Stimulated activated CD8-positive, alpha-beta memory T cell treated with anti-CD3 and anti-CD28 coated beads, Interleukin-7, amount 100 ng/mL, for 24 hours (primary cell): Measurements from ENCODE around the gene DST.

Source experiments
- DNase-seq: peaks from one replicate; pipeline ENCODE4 v3.0.0-alpha.2; 2020; ENCODE audit warnings: low read depth

Gene DST

GRCh38 chr6:56434606-56435005, 208.1 kb downstream of the DST start:
- DNase-seq: no peak

GRCh38 chr6:56433119-56433518, 209.6 kb downstream of the DST start:
- no peak for DNase-seq

GRCh38 chr6:56432194-56432593, 210.5 kb downstream of the DST start:
- DNase-seq: no peak

GRCh38 chr6:56430629-56431600, 211.8 kb downstream of the DST start:
- no peak for DNase-seq

DNA sequence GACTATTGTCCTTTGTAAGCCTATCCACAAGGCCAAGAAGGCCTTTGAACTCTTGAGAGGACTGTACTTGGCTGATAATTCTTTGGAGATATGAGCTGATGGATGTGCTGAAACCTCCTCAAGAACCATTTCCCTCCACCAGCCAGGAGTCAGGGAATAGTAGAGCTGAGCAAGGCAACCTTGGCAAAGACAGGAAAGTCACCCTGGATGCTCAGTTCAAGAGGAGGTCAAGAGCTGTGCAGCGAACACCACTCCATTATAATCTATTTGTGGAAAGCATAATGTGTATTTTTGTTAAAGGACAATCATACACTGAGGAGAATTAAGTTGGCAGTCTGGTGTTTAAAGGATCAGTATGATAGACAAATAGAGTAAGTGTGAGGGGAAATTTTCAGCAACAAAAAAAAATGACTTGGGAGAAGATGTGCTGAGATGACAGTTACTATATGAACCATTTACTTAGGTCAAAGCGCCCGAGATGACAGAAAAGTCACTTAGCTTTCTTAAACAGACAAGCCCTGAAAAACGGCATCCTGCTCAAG, 218.1 kb downstream of the DST start:
- DNase-seq: no peak

DNA sequence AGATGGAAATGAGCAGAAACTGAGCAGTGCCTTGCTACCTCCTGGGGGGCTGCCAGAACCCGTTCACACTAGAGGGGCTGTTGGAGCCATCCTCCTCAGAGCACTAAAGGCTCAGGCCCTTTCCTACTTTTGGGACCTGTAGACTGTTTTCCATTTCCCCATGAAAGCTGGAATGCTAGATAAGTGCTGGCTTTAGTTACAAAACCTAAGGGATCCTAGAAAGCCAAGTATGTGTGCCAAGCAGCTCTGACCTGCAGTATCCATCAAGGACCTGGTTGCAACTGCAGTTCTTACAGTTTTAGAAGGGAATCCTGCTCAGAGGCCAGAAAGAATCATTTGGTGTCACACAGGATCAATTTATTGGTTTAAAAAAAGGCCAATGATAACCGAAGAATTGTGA, 218.6 kb downstream of the DST start:
- no peak for DNase-seq

DNA sequence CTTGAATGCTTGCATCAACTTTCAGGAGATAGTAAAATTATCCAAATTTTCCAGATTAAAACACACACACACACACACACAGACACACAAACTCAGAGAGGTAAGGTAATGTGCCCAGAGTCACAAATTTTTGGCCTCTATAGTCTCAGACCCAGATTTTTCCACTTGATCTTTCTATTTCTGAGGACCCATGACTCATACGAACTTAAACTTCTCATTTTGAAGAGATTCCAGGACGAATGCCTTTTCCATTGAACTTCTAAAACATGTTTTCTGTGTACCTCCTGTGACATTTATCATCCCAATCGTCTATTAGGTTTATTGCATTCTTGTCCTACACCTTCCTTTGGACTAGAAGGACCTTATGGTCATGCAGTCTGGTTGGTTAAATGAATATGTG, 222.4 kb downstream of the DST start:
- DNase-seq: no peak

GRCh38 chr6:56419191-56419590, 223.5 kb downstream of the DST start:
- no peak for DNase-seq

DNA sequence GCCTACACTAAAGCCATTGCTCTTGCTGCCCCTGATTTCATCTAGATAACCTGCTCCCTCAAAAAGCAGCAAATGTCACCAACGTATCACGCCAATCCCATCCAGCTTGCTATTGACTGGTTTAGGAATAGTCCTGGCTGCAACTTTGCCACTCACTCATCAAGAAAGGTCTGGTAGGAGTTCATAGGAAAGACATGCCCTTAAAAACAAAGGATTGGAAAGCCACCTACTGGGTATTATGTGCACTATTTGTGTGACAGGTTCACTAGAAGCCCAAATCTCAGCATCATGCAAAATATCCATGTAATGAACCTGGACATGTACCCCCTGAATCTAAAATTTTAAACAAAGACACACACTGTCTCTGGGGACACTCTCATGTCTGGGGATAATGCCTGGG, 224.9 kb downstream of the DST start:
- DNase-seq: no peak

GRCh38 chr6:56416247-56416646, 226.4 kb downstream of the DST start:
- no peak for DNase-seq

DNA sequence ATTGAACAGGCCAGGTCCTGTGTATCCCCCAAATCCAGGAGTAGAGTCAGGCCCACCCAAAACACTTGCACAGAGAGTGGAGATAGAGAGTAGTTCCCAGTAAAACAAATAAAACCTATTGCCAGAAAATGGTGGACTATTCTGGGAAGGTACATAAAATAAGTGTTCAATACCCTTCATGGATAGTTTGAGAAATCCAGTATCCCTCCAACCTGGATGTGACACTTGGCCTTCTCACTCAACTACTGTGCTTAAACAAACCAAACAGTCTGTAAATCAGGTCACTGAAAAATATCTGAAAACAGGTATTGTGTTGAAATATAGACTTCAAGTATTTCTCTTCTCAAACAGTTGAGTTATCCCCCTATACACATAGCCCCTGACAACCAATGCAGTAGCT, 233.7 kb downstream of the DST start:
- DNase-seq: no peak
